ENCODE data around the gene COL11A2. TPM values are rescaled to one million over a fixed set of nuclear protein-coding genes. Genes with fewer than 3 reads are reported as not detected.

The COL11A2 gene
- total RNA-seq, 1 donor from 2014 or later, result 1.2 TPM

DNA sequence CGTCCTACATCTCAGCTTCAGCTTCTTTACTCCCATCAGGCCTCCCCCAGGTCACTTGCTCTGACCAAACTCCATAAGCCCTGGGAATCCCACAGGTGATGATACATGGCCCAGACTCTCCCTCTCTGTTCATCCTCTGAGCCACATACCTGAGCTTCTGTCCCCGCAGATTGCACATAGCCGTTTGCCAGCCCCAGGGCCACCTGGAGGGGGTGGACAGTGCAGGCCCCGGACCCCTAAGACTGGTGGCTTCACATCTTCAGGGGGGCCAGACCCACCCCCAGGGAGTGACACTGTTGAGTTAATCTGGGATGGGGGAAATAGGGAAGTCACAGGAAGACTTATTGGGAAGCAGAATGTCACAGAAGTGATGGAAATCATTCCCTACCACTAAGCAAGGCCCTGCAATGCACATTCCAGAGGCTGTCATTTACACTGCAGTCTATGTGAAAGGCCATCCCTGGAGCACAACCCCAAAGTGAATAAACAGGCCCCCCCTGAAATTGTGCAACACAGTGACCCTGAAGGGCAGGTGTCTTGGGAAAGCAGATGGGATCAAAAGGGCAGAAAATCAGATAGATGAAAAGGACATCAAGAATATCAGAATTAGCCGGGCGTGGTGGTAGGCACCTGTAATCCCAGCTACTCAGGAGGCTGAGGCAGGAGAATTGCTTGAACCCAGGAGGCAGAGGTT is 6.0 kb upstream of the COL11A2 start:
- no peaks in the 10 kb centered on the region for H3K9me3 ChIP-seq
- H3K36me3 ChIP-seq, result peaks cover 49% of the 10 kb centered on the region
- TF ChIP-seq CTCF (IDR thresholded peaks at IDR 0.05), result no peak
- H3K27me3 ChIP-seq, result no peaks in the 10 kb centered on the region
- H3K27ac ChIP-seq, result no peak overlapping the region
- ATAC-seq (no peak), DNase-seq (peak; percentile 54)
- intact Hi-C loops (cut with DNase I), result no loop called here
- H3K4me3 ChIP-seq, result no peak overlapping the region
- H3K4me1 ChIP-seq, result peaks cover 38% of the 10 kb centered on the region

DNA sequence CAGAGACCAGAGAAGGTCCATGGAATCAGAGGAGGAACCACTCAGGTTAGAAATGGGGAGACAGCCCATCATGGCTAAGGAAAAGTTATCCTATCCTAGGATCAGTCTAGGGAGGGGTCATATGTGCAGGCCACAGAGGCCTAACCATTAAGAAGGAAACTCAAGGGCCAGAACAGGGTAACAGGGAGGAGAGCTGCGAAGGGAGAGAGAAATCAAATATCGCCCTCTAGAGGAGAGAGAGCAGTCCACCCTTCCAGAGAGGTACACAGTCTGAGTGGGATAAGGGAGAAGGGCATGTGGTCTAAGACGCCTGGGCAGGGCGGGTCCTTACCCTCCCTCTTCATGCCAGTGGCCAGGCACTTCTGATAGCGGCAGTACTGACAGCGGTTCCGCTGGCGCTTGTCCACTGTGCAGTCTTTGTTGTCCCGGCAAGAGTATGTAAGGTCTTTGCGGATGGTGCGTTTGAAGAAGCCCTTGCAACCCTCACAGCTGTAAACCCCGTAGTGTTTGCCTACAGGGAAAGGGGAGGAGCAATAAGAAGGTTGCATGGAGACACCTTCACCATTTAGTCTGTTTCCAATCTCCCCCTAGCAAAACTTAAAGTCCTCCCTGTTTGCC is 5.3 kb upstream of the COL11A2 start:
- H3K27ac ChIP-seq, result no peak overlapping the region
- no peaks in the 10 kb centered on the region for H3K27me3 ChIP-seq
- ATAC-seq (peak; percentile 64), DNase-seq (peak; percentile 77)
- no peak overlapping the region for H3K4me3 ChIP-seq
- H3K4me1 ChIP-seq, result peaks cover 43% of the 10 kb centered on the region
- no peaks in the 10 kb centered on the region for H3K9me3 ChIP-seq
- peaks cover 42% of the 10 kb centered on the region for H3K36me3 ChIP-seq
- intact Hi-C loops (cut with DNase I), result no loop called here
- peak; percentile 76 for TF ChIP-seq CTCF (IDR thresholded peaks at IDR 0.05)

DNA sequence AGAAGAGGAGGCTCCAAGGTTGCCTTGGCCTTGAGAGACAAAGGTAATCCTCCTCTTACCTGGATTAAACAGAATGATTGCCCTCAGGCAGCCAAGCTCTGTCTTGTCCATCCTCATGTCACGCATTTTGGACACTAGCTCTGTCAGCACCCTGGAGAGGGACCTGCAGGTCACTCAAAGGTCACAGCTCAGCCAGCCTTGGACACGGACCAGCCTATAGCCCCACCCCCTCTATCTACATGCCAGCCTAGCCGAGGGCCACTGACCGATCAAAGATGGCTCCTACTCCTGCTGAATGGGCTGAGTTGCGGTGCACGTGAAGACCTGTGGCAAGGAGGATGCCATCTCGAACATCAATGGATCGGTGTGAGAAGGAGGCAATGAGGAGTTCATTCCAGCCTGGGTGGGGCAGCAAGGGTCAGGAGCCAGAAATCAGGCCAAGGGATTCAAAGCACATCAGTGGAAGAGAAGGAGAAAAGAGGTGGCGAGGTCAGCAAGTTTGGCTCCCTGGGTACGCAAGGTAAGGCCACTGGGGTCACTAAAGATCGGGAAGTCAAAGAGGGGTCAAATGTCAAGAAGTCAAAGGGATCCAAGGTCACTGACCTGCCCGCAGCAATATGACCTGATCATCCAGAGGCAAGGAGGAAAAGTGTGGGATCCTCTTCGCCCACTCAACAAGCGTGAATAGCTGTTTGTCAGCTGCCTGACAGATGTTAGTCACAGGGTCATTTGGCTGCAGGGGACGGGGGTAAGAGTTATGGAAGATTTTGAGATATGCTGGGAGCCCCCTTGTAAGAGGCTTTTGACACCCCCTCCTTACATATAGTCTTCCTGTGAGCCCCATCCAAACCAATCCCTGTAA is 3.3 kb upstream of the COL11A2 start:
- Histone ChIP-seq H3K4me3 (no peak overlapping the region), H3K27me3 (peaks cover 18% of the 10 kb centered on the region), H3K27ac (no peak overlapping the region), H3K36me3 (peaks cover 35% of the 10 kb centered on the region), H3K4me1 (peaks cover 37% of the 10 kb centered on the region), H3K9me3 (no peaks in the 10 kb centered on the region)
- no peak for TF ChIP-seq CTCF (IDR thresholded peaks at IDR 0.05)
- no peak for ATAC-seq
- intact Hi-C loops (cut with DNase I), result no loop called here
- peak; percentile 45 for DNase-seq

DNA sequence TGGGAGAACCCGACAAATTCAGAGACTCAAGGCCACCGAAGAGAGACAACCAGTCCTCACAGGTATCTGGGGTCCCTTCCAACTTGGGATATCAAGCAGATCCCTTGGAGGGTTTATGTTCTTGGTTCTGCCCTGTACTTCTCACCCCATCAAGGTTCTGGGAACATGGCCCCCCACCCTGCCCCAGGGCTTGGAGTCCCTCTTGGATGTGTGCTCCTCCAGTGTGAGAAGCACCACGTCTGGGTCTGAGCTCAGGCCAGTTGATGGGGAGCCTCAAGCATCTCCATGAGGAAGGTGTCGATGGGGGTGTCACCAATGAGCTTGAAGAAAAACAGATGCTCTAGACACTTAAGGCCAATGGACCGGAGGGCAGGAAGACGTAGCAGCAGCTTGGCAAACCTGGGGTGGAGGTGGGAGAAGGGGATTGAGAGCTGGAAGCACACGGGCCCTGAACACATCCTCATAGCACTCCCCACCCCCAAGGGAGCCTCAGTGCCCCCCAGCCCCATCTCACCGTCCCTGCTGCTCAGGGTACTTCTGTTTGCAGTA is 2.2 kb upstream of the COL11A2 start:
- H3K27ac ChIP-seq, result no peak overlapping the region
- intact Hi-C loops (cut with DNase I), result no loop called here
- peaks cover 19% of the 10 kb centered on the region for H3K27me3 ChIP-seq
- H3K4me3 ChIP-seq, result no peak overlapping the region
- ATAC-seq (no peak), DNase-seq (no peak)
- no peak for TF ChIP-seq CTCF (IDR thresholded peaks at IDR 0.05)
- H3K9me3 ChIP-seq, result no peaks in the 10 kb centered on the region
- peaks cover 37% of the 10 kb centered on the region for H3K4me1 ChIP-seq
- peaks cover 35% of the 10 kb centered on the region for H3K36me3 ChIP-seq

GRCh38 chr6:33193619-33194018 is 1.4 kb upstream of the COL11A2 start:
- Histone ChIP-seq H3K4me1 (peaks cover 29% of the 10 kb centered on the region), H3K27me3 (peaks cover 19% of the 10 kb centered on the region), H3K36me3 (peaks cover 35% of the 10 kb centered on the region), H3K4me3 (peak overlapping the region; percentile 40), H3K27ac (no peak overlapping the region), H3K9me3 (no peaks in the 10 kb centered on the region)
- ATAC-seq (no peak), DNase-seq (no peak)
- TF ChIP-seq CTCF (IDR thresholded peaks at IDR 0.05), result no peak
- intact Hi-C loops (cut with DNase I), result no loop called here

Measured in upper lobe of right lung (tissue), 1 donor.